Measurements from ENCODE around the gene PLEKHN1.
"Not testable (repeated sequence)": the region's sequence is repeated elsewhere in the genome, so short reads cannot be mapped to it uniquely, and the experiment has no call there.

DNA sequence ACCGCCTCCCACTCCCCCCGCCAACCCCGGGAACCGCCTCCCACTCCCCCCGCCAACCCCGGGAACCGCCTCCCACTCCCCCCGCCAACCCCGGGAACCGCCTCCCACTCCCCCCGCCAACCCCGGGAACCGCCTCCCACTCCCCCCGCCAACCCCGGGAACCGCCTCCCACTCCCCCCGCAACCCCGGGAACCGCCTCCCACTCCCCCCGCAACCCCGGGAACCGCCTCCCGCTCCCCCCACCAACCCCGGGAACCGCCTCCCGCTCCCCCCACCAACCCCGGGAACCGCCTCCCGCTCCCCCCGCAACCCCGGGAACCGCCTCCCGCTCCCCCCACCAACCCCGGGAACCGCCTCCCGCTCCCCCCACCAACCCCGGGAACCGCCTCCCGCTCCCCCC, 10.5 kb downstream of the PLEKHN1 start:
- TF ChIP-seq BHLHE40 (IDR thresholded peaks at IDR 0.05; ENCODE audit: borderline replicate concordance); SUZ12 (IDR thresholded peaks at IDR 0.05); FOXM1 (IDR thresholded peaks at IDR 0.05; ENCODE audit: borderline replicate concordance): not testable (repeated sequence)
- TF ChIP-seq, protein P1, sequence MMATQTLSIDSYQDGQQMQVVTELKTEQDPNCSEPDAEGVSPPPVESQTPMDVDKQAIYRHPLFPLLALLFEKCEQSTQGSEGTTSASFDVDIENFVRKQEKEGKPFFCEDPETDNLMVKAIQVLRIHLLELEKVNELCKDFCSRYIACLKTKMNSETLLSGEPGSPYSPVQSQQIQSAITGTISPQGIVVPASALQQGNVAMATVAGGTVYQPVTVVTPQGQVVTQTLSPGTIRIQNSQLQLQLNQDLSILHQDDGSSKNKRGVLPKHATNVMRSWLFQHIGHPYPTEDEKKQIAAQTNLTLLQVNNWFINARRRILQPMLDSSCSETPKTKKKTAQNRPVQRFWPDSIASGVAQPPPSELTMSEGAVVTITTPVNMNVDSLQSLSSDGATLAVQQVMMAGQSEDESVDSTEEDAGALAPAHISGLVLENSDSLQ (IDR thresholded peaks at IDR 0.05), result not testable (repeated sequence)

Measured in HEK293T (cell line).